ENCODE measurements around the gene KRTAP1-5. TPM values are rescaled to one million over a fixed set of nuclear protein-coding genes. Genes with fewer than 3 reads are reported as not detected.
"Not testable (repeated sequence)": the region's sequence is repeated elsewhere in the genome, so short reads cannot be mapped to it uniquely, and the experiment has no call there.

Gene KRTAP1-5
- total and polyA plus RNA-seq, 8 donors, result not detected

DNA sequence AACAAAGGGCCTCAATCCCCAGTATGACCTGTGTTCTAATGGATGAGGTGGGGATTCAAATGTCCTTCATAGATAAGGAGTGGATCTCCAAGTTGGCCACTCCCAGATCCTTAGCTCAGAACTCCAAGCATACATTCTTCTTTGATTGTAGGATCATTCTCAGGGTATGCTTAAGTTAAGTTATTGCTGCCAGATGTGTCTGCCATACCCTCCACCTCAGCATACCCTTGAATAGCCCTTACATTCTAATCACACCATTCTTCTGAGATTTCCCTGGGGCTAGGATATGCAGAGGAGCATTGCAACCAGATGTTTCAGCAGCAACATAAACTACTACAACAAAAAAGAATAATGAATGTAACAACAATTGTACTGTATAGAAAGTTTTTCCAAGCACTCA, 40.3 kb upstream of the KRTAP1-5 start:
- no peak for FAIRE-seq
- TF ChIP-seq, protein P1, sequence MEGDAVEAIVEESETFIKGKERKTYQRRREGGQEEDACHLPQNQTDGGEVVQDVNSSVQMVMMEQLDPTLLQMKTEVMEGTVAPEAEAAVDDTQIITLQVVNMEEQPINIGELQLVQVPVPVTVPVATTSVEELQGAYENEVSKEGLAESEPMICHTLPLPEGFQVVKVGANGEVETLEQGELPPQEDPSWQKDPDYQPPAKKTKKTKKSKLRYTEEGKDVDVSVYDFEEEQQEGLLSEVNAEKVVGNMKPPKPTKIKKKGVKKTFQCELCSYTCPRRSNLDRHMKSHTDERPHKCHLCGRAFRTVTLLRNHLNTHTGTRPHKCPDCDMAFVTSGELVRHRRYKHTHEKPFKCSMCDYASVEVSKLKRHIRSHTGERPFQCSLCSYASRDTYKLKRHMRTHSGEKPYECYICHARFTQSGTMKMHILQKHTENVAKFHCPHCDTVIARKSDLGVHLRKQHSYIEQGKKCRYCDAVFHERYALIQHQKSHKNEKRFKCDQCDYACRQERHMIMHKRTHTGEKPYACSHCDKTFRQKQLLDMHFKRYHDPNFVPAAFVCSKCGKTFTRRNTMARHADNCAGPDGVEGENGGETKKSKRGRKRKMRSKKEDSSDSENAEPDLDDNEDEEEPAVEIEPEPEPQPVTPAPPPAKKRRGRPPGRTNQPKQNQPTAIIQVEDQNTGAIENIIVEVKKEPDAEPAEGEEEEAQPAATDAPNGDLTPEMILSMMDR (IDR thresholded peaks at IDR 0.05), result no peak

DNA sequence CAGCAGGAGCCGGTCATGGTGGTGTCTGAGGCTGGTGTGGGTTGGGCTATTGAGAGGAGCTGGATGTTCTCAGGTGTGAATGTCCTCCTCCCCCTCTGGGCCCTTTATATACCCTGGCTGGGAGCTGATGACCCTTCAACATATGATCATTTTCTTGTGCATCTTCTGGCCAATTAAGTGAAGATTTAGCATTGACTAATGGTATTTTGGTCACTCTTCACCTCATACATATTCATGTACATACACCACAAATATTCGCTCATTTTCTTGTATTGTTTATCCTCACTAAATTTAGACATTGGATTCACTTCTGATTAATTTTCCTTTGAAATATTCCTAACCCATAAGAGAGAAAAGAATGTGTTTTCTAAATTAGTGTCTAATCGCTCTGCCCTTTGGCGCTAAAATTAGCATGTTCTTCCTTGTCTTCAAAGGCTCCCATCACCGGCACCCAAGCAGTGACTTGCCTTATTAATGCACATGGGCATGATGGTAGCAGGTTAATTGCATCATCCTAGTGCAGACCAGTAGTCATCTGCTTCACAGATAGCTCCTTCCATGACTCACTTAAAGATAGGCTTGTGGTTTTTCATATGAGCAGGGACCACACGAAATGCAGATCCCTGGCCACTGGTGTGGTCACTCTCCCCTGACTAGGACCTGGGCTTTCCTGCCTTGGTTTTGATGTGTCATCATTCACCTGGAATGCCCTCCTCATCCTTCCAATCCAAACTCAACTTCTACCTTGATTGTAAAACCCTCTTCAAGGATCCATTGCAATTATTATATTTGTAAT, 39.0 kb upstream of the KRTAP1-5 start, which contains the start of gene KRTAP2-4:
TSS of gene KRTAP2-4 (minus strand) at position 51 of the 796 bp plus-strand sequence. CDS start at position 17, 34 bp downstream.
- intact Hi-C loops (cut with DNase I), result no loop called here
- 80 to 87% methylated on average over 6 of the region's 6 CpGs for WGBS, 2 donors
- ATAC-seq, result no peak
- TF ChIP-seq, protein P1 (IDR thresholded peaks at IDR 0.05), result no peak
- no peak for FAIRE-seq
- Histone ChIP-seq H3K4me3 (no peak within 1 kb of the TSS), H3K27me3 (no peaks in the 10 kb centered on the region), H3K9me3 (no peaks in the 10 kb centered on the region), H3K4me1 (no peaks in the 10 kb centered on the region), H3K27ac (no peak within 1 kb of the TSS), H3K36me3 (no peaks in the 10 kb centered on the region)
- DNase-seq, result no peak

More for the DNA sequence above, 40.3 kb upstream of the KRTAP1-5 start:
- no peak for ATAC-seq
- H3K9me3 ChIP-seq, result no peaks in the 10 kb centered on the region
- no peaks in the 10 kb centered on the region for H3K36me3 ChIP-seq
- H3K4me1 ChIP-seq, result no peaks in the 10 kb centered on the region
- no peak for DNase-seq
- no peak overlapping the region for H3K4me3 ChIP-seq
- H3K27me3 ChIP-seq, result no peaks in the 10 kb centered on the region
- no peak overlapping the region for H3K27ac ChIP-seq
- intact Hi-C loops (cut with DNase I), result no loop called here

DNA sequence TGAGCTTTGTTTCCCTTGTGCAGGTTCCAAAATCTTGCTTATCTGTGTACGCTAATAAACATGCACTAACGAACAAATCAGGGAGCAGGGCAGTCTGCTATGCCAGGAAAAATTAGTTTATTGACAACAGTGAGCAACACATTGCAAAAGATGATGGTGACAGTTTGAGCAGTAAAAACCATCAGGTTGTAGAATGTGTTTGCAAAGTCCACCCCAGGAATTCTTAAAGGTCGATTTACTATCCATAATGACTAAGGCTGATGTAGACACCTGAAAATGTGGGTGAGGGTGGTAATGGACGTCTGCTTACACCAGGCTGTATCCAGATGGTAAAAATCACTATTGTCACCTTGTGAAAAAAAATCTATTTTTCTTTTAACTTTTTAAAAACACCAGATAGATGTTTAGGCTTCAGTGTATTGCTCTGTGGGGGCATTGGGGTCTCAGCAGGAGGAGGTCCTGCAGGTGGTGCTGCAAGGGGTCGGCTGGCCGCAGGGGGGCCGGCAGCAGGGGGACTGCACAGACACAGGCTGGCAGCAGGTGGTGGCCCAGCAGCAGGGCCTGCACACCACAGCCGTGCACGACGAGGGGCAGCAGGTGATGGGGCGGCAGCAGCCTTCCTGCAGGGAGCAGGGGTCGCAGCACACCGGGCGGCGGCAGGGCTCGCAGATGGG, 38.1 kb upstream of the KRTAP1-5 start:
- ATAC-seq; H3K9me3 ChIP-seq; FAIRE-seq; intact Hi-C loops (cut with DNase I); H3K4me3 ChIP-seq; H3K4me1 ChIP-seq; H3K27me3 ChIP-seq; H3K36me3 ChIP-seq; DNase-seq; H3K27ac ChIP-seq: not testable (repeated sequence)
- 39 to 57% methylated on average over 6 to 7 of the region's 16 CpGs for WGBS, 2 donors

DNA sequence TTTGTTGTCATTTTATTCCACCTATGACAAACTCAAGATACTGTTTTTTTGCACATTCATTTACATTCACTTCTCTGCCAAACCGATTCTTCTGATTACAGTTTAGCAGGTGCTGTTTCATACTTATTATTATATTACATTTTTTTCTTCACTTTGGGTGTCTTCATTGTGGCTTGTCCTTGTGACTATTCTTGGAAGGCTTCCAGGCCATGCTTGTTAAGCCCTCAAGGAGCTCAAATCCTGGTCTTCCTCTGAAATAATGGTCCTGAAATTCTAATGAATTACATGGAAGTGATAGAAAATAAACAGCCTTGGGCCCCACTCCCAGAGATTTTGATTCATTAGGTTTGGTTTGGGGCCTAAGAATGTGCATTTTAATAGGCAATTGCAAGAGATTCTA, 37.3 kb upstream of the KRTAP1-5 start:
- ATAC-seq, result no peak
- Histone ChIP-seq H3K4me1 (no peaks in the 10 kb centered on the region), H3K9me3 (no peaks in the 10 kb centered on the region), H3K27me3 (peaks cover 0 to under 1% (median 0%) of the 10 kb centered on the region in 4 donors), H3K4me3 (no peak overlapping the region), H3K27ac (no peak overlapping the region), H3K36me3 (no peaks in the 10 kb centered on the region)
- FAIRE-seq, result no peak
- WGBS, 2 donors, result 59 to 75% methylated on average over 1 of the region's 1 CpG
- intact Hi-C loops (cut with DNase I), result no loop called here
- no peak for DNase-seq
- TF ChIP-seq, protein P1 (IDR thresholded peaks at IDR 0.05), result no peak

DNA sequence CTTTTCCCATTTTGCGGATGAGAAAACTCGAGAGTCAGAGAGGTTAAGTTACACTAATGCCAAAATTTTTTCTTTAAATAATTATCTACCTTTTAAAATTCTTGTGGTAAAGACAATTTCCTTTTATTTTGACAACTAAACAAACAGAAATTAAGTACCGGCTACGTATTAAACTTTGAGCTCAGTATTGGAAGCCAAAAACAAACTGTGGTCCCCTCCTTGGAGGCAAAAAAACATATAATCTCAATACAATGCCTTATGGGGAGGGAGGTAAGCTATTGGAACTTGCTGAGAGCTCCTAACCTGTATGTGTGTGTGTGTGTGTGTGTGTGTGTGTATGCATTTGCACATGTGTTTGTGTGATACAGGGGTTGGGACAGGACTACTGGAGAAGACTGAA, 36.4 kb upstream of the KRTAP1-5 start:
- DNase-seq (no peak), FAIRE-seq (no peak), ATAC-seq (no peak)
- peaks cover 0 to 9% (median 1%) of the 10 kb centered on the region in 4 donors for H3K27me3 ChIP-seq
- TF ChIP-seq, protein P1 (IDR thresholded peaks at IDR 0.05), result no peak
- H3K27ac ChIP-seq, result no peak overlapping the region
- no peaks in the 10 kb centered on the region for H3K9me3 ChIP-seq
- intact Hi-C loops (cut with DNase I), result no loop called here
- no peaks in the 10 kb centered on the region for H3K4me1 ChIP-seq
- no peaks in the 10 kb centered on the region for H3K36me3 ChIP-seq
- no peak overlapping the region for H3K4me3 ChIP-seq
- WGBS, 2 donors, result 63% methylated on average over 4 of the region's 4 CpGs
